Tibial nerve (tissue), 4 donors: ENCODE measurements around the gene SCAMP4.

Experiments
- CTCF ChIP-seq, 5 experiments: fragments of 200-600 bp in 3 of 5; fragments of 450-650 bp in 2 of 5; sonication (generic) in 3 of 5; IDR thresholded peaks; one replicate each; pipeline ENCODE4 v1.5.1; 2016 to 2019; ENCODE audit warnings: antibody characterized with exemption in 5 of 5, mild to moderate bottlenecking in 3 of 5, moderate library complexity in 2 of 5
- EP300 ChIP-seq, 2 donors: sonication (generic); formaldehyde crosslinking; IDR thresholded peaks; one replicate each; pipeline ENCODE4 v1.6.1; 2017; ENCODE audit warnings: antibody characterized with exemption in 2 of 2, mild to moderate bottlenecking in 1 of 2

GRCh38 chr19:1871630-1872029 lies 33.6 kb upstream of the SCAMP4 start:
- TF ChIP-seq CTCF (IDR thresholded peaks at IDR 0.05) (no peak), EP300 (IDR thresholded peaks at IDR 0.05) (no peak)
